ENCODE measurements around the gene EFHC1.
A peak's percentile ranks its signal among the peaks of the same experiment; 100 is the strongest.

Gene EFHC1

GRCh38 chr6:52419809-52420667 is at the start of gene EFHC1:
TSS of gene EFHC1 (plus strand) at chr6:52420342. CDS start at chr6:52420411, 69 bp downstream.
- peak; percentile 98 to 99 for DNase-seq (ENCODE audit: low read depth in 2 of 2)
- TF ChIP-seq CTCF (IDR thresholded peaks at IDR 0.05; ENCODE audit: low read depth, low read length): no peak
- H3K4me3 ChIP-seq (replicated peaks in 1 of 2; ENCODE audit: low read depth in 2 of 2, low read length in 2 of 2): peak within 1 kb of the TSS; percentile 65 to 91

- no peak for TF ChIP-seq CTCF (IDR thresholded peaks at IDR 0.05; ENCODE audit: low read depth, low read length)
- peak in 1 of 2 donors; percentile 54 for DNase-seq (ENCODE audit: low read depth in 2 of 2)
- H3K4me3 ChIP-seq (replicated peaks in 1 of 2; ENCODE audit: low read depth in 2 of 2, low read length in 2 of 2): no peak overlapping the region
Observed at GRCh38 chr6:52371656-52372191, 48.4 kb upstream of the EFHC1 start.

GRCh38 chr6:52373151-52373690 is 46.9 kb upstream of the EFHC1 start:
- no peak for TF ChIP-seq CTCF (IDR thresholded peaks at IDR 0.05; ENCODE audit: low read depth, low read length)
- DNase-seq (ENCODE audit: low read depth in 2 of 2): no peak

GRCh38 chr6:52374247-52374646 is 45.9 kb upstream of the EFHC1 start:
- no peak for TF ChIP-seq CTCF (IDR thresholded peaks at IDR 0.05; ENCODE audit: low read depth, low read length)

More at GRCh38 chr6:52373151-52373690, 46.9 kb upstream of the EFHC1 start:
- no peak overlapping the region for H3K4me3 ChIP-seq (replicated peaks in 1 of 2; ENCODE audit: low read depth in 2 of 2, low read length in 2 of 2)

GRCh38 chr6:52375780-52376556 is 44.2 kb upstream of the EFHC1 start:
- no peak overlapping the region for H3K4me3 ChIP-seq (replicated peaks in 1 of 2; ENCODE audit: low read depth in 2 of 2, low read length in 2 of 2)
- TF ChIP-seq CTCF (IDR thresholded peaks at IDR 0.05; ENCODE audit: low read depth, low read length): no peak
- no peak for DNase-seq (ENCODE audit: low read depth in 2 of 2)

More at GRCh38 chr6:52374247-52374646, 45.9 kb upstream of the EFHC1 start:
- DNase-seq (ENCODE audit: low read depth in 2 of 2): no peak
- no peak overlapping the region for H3K4me3 ChIP-seq (replicated peaks in 1 of 2; ENCODE audit: low read depth in 2 of 2, low read length in 2 of 2)

GRCh38 chr6:52376763-52377162 is 43.4 kb upstream of the EFHC1 start:
- no peak overlapping the region for H3K4me3 ChIP-seq (replicated peaks in 1 of 2; ENCODE audit: low read depth in 2 of 2, low read length in 2 of 2)
- TF ChIP-seq CTCF (IDR thresholded peaks at IDR 0.05; ENCODE audit: low read depth, low read length): no peak
- DNase-seq (ENCODE audit: low read depth in 2 of 2): no peak
